ENCODE measurements around the gene ZFPL1.
"Not testable (repeated sequence)": the region's sequence is repeated elsewhere in the genome, so short reads cannot be mapped to it uniquely, and the experiment has no call there.

The ZFPL1 gene

DNA sequence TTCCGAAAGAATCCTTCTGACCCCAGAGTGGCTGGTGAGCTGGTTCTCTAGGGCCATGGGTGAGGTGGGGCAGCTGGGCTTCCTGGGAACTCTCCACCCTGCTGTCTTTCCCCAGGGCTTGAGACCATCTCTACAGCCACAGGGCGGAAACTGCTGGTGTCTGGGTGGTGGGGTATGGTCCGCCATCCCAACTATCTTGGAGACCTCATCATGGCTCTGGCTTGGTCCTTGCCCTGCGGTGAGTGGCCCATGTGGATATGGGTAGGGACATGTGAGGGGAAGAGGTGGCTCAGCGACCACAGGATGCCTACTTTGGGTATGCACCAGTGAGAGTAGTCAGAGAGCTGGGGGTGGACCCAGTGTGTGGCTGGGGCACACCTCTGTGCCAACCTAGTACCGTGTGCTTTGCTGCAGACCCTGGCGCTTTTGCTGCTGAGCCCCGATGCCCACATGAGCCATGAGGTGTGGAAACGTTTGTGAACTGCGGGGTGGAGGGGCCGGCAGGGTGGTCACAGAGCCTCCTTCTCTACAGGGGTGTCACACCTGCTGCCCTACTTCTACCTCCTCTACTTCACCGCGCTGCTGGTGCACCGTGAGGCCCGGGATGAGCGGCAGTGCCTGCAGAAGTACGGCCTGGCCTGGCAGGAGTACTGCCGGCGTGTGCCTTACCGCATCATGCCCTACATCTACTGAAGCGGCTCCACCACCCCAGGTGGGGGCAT is 31.5 kb downstream of the ZFPL1 start:
- DNase-seq = no peak

DNA sequence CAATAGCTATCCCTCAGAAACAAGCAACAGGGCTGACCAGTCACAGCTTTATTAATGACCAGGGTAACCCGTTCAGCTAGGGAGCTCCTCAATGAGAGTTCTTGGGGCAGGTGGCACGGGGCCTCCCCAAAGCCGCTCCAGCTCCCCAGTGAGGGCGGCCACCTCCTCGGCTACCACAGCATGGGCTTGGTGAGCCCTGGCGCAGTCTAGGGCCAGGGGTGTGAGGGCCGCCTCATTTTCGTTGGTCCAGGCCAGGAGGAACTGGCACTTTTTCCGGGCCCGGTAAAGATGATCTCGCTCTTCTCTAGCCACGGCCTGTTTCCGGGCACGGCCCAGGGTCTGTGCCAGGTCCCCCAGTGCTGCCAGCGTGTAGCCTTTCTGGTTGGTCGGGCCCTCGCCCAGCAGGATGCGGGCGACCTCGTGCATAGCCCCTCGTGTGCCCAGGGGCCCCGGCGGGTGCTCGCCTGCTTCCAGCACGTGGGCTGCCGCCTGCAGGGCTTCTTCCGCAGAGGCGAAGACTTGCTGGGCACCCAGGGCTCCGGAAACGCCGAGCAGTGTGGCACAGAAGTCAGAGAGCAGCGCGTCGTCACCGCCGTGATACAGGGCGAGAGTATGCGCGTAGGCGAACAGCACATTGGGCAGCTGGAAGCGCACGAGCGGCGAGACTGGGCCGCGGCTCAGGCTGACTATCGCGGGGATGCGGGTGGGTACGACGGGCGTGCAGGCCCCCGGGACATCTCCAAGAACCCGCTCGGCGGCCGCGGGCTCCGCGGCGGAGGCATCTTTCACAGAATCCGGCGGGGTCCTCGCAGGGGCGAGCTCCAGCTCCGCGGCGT is 32.6 kb downstream of the ZFPL1 start:
- DNase-seq = peak; percentile 69

DNA sequence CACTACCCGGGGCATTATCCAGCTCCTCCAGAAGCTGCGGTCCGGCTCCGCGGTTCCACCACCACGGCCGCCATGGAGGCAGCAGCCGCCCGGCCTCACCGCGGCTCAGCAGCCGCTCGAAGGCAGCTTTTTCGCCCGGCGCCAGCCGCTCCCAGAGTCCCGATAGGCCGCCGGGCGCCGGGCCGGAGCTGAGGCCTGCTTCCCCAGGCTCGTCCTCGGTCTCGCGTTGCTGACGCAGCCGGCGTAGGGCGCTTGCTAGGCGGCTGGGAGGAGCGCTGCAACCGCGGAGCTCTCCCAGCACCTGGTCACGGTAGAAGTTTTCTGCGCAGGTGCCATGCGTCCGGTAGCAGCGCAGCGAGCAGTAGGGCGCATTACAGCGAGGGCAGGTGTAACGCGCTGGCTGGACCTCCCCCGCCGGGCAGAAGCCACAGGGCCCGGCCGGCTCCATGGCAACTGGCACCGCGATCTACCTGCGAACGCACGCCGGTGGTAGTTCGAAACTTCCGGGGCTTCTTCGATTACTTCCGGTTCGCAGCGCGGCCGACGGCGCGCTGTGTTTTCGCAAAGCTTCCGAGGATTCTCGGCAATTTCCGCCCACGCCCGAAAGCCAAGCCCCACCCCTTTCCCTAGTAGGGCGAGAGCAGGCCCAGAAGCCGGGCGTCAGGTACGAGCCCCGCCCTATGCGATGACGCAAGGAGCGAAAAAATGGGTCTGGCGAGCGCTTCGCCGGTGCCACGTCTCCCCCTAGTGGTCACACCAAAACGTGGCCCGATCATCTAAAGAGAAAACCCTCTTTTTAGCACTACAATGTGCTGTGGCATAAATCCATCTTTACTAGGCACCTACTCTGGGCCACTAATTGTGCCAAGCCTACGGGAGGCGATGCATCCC is 33.4 kb downstream of the ZFPL1 start, which contains the start of gene ZNHIT2:
TSS of gene ZNHIT2 (minus strand) at position 496 of the 891 bp plus-strand sequence. CDS start at position 448, 48 bp downstream.
- peak; percentile 100 for DNase-seq

DNA sequence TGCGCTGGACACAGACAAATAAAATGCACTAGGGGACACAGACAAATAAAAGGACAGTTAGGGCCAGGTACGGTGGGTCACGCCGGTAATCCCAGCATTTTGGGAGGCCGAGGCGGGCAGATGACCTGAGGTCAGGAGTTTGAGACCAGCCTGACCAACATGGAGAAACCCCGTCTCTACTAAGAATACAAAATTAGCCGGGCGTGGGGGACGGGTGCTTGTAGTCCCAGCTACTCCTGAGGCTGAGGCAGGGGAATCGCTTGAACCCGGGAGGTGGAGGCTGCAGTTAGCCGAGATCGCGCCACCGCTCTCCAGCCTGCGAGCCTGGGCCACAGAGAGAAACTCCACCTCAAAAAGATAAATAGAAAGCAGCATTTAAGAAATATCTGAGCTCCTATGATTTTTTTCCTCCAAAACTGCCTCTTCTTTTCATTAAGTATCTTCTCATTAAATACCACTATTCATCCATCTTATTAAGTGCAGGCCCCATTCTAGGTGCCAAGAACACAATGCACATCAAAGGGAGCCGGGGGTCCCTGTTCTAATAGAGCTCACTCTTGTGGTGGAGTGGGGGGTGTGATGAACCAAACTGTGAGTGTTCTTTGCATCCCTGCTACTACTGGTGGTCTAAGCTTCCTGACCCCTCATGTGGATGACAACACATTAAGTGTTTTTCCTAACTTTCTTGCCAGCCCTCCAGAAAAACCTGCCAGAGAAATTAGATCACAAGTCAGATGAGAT is 34.2 kb downstream of the ZFPL1 start:
- DNase-seq = no peak

DNA sequence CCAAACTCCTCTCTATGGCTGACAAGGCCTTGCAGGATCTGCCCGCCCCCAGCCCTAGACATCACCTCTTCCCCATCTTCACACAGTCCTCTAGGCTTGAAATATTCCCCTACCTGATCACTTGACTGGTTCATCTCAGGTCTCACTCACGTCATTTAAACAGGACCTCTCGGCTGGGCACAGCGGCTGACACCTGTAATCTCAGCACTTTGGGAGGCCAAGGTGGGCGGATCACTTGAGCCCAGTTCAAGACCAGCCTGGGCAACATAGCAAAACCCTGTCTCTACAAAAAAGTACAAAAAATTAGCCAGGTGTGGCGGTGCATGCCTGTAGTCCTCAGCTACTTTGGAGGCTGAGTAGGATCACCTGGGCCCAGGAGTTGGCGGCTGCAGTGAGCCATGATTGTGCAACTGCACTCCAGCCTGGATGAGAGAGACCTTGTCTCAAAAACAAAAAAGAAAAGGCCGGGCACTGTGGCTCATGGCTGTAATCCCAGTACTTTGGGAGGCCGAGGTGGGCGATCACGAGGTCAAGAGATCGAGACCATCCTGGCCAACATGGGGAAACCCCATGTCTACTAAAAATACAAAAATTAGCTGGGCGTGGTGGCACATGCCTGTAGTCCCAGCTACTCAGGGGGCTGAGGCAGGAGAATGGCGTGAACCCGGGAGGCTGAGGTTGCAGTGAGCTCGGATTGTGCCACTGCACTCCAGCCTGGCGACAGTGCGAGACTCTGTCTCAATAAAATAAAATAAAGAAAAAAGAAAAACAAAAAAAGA is 35.1 kb downstream of the ZFPL1 start:
- not testable (repeated sequence) for DNase-seq

DNA sequence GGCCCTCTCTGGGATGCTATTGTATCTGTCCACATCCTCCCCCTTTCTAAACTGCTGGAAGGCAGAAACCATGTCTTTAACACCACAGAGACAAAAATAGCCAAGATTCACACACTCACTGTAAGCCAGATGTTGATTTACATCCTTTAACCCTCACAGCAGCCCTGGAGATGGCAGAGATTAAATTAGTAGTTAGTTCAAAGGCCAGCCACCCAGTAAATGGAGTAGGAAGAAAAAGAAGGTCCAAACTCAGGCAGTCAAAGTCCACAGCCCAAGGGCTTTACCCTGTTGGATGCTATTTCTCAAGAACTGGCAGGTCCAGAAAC is 35.6 kb downstream of the ZFPL1 start:
- DNase-seq = no peak

DNA sequence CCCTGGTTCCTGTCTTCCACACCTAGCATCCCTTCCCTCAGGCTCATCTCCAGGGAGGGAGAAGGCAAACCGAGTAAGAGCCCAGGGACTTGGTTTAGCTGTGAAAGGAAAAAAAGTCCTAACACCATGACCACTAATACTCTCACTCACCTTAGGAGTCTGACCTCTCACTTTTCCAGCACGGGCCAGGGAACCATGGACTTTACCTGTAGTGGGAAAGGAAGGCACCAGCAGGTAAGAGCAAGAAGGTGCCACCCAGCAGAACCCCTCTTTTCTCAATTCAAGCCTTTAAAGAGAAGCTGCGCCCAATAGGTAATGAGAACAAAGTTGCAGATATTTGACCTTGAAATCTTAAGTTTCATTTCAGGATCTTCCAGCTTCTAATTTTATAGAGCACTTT is 36.8 kb downstream of the ZFPL1 start:
- DNase-seq = no peak

DNA sequence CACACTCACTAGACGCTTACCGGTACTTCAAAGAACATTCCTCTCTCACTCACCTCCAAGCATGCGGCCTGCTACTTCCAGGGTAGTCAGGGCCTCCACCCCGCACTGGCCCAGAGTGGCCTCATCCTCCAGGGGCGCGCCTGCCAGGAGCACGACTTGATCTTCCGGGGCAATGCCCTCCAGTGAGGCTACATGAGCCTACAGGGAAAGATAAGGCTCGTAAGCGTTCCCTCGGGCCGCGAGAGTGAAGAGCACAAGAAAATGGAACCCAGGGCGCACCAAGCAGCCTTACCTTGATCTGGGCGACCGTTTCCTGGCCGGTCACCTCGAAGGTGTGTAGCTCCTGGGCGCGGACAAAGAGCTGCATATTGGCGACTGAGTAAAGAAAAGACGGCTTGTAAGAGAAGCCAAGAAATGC is 37.4 kb downstream of the ZFPL1 start:
- DNase-seq = peak; percentile 50

DNA sequence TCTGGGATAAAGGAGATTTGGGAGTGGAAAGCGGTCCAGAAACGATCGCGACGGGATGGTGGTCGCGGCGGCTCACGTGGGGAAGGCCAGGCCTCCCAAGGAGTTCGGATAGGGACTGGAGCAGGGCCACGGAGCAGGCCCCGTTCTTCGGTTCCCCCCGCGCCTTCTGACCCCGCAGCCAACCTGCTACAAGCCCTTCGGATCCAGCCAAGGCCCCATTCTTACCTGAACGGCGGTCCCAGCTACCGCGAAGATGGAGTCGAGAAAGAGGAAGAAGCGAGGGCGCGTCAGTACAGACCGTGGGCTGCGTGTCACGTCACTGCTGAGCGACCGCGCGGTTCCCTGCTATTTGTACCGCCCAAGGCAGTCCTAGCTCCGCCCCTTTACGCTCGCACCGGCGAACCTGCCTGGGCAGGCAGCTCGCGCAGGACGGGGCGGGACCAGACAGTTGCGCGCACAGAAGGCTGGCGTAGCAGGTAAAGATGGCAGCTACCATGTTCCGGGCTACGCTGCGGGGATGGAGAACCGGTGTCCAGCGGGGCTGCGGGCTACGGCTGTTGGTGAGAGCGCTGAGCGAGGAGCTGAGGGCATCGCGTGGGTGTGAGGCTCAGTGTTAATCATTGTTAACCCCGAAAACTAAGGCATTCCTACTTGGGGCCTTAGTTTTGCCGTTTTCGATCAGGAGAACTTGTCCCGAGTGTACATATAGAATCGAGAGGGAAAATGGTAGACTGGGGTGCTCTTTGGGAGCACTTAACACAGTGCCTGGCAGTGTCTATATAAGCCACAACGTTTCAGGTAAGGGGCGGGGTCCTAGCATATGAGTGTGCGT is 38.1 kb downstream of the ZFPL1 start, which contains the start of the genes FAU and MRPL49:
TSS of gene FAU (minus strand) at position 270 of the 832 bp plus-strand sequence. CDS start 321 bp downstream, outside the sequence.
TSS of gene MRPL49 (plus strand) at position 457 of the 832 bp plus-strand sequence. CDS start at position 483, 26 bp downstream.
- peak; percentile 99 for DNase-seq

DNA sequence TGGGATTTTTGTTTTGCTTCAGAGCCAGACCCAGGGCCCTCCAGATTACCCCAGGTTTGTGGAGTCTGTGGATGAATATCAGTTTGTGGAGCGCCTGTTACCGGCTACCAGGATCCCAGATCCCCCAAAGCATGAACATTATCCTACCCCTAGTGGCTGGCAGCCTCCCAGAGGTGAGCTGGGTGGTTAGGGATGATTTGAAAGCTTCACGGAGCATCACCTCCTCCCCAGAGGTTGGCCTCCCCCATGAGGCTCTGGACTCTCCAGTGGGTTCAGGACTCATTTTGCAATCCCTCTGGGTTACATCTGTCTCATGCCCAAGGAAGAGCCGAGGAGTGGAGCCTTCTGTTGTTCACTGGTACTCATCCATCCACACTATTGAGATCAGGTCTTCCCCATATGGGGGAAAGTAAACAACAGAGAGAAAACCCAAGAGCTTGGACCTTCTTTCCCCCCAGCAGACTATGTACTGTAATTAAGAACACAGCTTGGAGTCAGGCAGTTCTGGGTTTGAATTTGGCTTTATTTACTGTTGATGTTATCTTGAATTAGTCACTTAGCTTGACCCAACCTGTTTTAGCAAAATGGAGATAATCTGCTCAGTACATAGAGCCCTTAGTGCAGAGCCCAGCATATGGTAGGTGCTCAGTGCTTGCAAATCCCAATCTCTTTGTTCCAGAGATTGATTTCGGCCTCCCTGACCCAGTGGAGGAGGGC is 40.6 kb downstream of the ZFPL1 start:
- no peak for DNase-seq

DNA sequence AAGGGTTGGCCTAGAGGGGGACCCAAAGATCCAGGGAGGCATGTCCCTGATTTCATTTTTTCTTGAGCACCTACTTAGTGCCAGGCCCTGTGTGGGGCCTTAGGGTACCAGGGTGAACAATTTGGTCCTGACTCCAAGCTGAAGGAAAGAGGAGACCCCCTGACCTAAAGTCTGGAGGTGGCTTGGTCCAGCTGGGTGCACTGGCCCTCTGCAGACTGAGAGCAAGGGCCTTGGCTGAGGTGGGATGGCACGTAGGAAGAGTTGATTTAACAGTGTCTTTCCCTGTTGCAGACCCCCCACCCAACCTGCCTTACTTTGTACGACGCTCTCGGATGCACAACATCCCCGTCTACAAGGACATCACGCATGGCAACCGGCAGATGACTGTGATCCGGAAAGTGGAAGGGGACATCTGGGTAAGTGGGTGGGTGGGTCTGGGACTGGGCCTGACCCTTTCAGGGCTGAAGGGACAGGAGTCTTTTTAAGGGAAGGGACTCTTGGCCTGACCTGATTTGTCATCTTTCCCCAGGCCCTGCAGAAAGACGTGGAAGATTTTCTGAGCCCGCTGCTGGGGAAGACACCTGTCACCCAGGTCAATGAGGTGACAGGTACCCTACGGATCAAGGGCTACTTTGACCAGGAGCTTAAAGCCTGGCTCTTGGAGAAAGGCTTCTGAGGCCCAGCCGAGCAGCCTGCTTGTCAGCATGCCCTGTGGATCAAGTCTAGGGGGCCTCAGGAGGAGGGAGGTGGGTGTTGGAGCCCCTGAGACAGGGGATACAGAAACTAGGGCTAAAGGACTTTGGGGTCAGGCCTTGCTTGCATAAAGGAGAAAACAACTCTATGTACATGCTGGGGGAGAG is 41.4 kb downstream of the ZFPL1 start:
- no peak for DNase-seq

DNA sequence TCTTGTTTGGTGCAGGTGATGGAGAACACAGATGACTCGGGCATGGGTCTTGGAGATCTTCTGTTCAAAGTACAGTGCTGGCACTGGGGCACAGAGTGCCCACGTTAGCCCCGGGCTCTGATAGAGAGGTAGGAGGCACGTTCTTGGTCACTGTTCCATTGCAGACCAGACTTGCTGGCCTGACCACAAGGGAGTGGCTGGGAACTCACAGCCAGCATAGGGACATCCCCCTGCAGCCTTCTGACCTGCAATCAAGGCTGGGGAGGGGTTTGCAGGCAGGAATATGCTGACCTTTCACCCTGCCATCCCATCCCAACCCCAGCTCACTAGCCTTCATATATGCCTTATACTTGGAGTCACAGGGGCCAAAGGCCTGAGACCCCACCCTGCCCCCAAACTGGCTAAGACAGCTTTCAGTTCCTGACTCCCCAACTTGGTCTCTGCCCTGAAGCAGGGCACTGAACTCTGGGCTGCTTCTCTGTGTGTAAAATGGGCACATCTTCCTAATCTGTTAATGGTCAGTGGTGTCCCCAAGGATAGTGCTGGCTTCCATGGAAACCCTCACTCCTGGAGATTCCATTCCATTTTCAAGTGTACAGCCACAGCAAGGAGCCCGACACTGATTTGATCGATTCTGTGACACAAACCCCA is 42.7 kb downstream of the ZFPL1 start:
- DNase-seq = no peak

DNA sequence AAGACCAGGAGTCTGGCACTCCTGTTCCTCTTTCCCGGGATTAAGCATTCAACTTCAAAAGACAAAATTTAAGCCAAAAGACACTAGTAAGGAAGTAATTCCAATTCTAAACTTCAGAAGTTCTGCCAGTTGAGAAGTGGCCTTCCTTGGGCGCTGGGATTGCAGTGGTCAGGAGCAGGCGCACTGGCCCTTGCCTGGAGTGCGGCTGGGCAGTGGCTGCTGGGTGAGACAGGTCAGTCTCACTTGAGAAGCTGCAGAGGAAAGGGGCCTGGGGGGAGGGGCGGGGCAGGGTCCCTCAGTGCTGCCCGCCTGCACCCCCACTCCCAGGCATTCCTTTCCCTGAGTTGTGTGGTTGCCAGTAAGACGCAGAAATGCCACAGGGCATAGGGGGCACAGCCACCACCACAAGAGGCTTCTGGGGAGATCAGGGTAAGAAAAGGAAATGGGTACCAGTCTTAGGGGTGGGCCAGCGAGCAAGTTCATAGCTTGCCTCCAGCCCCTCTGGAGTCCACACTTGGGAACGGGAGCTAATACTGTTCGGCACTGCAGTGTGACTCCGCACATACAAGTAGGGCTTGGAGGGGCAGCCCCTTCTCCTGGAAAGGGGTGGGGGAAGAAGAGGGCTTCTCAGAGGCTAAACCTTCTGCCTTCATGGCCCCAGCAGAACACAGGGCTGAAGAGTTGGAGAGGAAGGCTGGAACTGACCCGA is 43.6 kb downstream of the ZFPL1 start:
- DNase-seq = no peak

DNA sequence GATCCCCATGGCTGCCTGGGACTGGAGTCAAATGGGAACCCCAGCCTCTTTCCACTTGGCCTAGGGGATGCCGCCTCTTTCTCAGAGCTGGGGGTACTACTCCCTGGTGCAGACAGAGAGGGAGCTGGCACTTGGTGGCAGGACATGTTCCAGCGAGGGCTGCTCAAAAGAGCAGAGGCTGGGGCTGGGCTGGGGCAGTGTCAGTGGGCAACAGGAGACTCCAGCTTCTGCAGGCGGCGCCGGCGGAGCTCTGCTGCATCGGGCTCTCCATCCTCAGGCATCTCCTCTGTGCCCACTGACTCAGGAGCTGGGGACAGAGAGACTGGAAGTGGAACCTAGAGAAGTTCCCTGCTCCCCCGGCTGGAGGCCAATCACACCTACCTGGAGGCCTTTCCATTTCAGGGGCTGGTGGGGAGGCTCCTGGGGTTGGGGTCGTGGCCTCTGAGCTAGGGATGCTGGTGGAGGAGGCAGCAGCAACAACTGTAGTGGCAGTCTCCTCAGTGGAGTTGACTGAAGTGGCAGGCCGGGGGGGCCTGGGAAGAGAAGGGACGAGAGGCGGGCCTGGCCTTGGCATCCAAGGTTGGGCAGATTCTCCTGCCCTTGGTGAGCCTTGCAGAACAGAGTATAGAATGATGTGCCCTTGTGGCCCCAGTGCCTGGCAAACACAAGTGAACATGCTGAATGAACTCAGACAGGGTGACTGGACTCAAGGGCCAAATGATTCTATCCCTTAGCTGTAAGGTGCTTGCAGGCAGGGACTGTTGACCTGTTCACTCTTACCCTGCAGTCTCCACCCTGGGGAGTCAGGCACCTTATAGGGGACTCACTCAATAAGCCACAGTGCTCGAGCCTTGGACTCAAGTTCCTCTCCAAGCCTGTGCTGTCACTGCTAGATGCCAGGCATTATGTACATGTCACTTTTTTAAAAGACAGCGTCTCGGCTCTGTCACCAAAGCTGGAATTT is 44.4 kb downstream of the ZFPL1 start:
- no peak for DNase-seq

DNA sequence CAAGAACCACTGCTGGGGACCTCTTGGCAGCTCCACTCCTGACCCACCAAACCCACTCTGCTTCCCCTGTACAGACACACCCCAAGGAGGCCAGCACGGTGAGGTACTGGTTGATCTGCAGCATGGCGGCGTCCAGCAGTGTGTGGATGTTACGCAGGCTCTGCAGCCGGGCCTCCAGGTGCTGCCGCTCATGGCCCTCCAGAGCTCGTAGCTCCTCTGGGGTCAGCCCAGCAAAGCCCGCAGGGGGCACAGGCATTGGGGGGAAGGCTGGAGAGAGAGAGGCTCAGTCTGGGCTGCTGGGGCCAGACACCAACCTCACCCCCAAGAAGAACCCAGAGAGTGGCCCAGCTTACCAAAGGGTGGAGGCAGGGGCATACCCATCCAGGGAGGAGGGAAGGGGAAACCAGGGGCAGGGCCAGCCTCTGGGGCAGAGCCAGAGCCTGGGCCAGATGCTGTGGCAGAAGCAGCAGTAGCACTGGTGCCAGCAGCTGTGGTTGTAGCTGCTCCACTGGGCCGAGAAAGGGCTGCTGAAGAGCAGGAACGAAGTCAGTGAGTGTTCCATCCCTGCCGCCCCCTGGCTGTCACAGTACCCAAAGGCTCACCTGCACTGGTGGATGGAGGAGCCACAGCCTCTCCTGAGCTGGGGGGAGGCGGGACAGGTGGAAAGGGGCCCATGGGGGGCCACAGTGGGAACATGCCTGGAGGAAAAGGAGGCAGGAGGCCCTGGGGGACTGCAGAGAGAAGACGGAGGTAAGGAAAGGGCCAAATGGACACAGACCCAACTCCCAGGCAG is 45.8 kb downstream of the ZFPL1 start:
- no peak for DNase-seq

All from CD4-positive, alpha-beta T cell treated with Interleukin-10 for 1 hour (primary cell).